ENCODE results near the gene ERCC3. TPM values are rescaled to one million over a fixed set of nuclear protein-coding genes. Genes with fewer than 3 reads are reported as not detected.
"Not testable (repeated sequence)": the region's sequence is repeated elsewhere in the genome, so short reads cannot be mapped to it uniquely, and the experiment has no call there.

Gene ERCC3
- total RNA-seq, 1 donor from 2014 or later, result 34.9 TPM

DNA sequence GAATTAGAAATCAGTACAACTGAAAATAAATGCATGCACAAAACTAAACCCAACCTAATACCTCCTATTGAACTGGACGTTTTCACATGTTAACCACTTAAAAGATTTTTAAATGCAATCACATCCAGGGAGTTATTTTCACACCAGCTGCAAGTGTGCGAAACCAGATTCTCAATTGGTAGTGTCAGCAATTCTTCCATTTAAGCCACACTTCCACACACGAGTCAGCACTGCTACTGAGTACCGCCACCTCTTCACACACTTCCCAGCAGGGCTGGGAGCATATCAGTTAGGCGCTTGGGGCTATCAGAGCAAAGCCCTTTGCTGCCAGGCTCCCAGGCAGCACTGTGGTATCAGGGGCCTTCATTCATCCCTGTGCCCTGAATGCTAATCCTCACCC is 14.2 kb downstream of the ERCC3 start:
- DNase-seq (ENCODE audit: low read depth), result no peak

DNA sequence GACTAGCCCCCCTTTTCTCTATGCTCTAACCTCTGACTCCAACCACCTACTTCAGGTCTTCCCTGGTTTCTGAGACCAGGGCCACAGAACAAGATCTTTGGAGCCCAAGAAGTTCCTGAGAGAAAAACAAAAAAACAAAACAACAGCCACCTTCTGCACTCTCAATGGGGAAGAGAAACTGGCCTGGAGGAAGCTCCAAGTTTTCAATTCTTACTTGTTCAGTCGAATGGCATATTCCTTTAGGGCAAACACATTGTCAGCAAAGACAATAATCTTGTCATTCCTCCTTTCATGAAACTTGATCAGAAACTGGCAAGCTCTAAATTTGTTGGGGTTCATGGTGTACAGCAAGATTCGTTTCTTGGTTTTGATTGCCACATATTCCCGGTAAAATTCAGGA is 15.0 kb downstream of the ERCC3 start:
- DNase-seq (ENCODE audit: low read depth), result no peak

DNA sequence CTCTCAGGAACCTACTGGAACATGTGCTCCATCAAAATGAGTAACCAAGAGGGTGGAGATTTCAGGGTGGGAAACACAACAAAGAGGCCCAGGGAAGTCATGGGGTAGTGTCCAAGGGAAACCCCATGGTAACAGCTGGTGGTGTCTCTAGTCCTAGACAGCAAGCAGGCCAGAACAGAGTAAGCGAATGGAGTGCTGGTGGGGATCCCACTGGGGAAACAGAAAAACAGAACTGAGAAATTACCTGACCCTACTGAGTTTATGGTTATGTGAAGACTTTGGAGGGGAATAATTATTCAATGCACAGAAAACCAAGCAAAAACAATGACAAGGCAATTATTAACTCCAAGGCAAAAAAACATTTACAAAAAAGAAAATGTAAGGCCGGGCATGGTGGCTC is 16.9 kb downstream of the ERCC3 start:
- DNase-seq (ENCODE audit: low read depth), result peak; percentile 65

DNA sequence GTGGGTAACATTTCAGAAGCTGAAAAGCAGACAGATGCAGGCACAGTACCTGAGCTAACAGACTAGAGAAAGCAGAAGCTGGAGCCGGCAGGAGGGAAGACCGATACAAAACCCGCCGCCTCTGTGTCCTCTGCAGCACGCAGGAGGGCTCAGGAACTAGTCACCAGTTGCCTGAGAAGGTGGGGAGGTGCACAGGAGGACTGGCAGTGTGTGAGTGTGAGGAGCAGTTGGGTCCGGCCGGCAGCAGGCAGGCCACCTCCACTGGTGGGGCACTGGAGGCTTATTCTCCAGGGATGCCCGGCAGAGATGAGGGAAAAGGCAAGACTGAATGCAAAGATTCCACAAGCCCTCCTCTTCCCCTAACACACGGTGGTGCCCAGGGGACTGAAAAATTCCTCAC is 18.2 kb downstream of the ERCC3 start:
- DNase-seq (ENCODE audit: low read depth), result no peak

DNA sequence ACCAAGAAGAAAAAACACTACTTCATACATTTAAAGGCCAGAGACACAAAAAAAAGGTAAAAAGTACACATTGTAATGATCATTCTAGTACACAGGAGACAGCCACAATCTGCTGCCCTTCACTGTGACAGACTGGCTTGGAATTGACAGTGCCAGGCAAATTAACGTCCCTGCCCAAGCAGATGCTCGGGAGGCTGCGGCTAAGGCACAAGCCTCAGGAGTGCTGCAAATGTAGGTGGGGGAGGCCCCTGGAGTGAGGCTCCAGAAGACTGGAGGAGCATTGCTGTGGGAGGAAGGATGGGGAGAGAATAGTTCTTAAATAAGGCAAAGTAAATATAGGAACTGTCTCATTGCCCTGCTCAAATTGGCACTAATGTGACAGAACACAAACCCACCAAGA is 18.6 kb downstream of the ERCC3 start:
- DNase-seq (ENCODE audit: low read depth), result peak; percentile 31

DNA sequence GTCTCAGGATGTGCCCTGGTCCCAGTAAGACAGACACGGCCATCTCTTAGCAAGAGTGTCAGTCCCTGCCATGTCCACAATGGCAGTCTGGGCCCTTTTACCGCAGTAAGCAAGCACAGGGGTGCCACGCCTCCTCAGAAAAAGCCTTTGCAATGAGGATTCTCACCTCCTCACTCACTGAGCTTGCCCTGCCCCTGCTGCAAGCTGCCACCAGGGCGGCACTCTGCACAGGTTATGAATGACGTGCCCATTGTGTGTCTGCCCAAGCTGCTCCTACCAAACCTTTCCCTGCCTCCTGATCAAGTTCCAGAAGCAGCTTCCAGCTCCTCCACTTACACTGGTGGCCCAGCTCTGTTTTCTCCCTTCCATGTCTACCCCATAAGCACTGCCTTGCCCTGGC is 23.3 kb downstream of the ERCC3 start:
- DNase-seq (ENCODE audit: low read depth), result no peak

DNA sequence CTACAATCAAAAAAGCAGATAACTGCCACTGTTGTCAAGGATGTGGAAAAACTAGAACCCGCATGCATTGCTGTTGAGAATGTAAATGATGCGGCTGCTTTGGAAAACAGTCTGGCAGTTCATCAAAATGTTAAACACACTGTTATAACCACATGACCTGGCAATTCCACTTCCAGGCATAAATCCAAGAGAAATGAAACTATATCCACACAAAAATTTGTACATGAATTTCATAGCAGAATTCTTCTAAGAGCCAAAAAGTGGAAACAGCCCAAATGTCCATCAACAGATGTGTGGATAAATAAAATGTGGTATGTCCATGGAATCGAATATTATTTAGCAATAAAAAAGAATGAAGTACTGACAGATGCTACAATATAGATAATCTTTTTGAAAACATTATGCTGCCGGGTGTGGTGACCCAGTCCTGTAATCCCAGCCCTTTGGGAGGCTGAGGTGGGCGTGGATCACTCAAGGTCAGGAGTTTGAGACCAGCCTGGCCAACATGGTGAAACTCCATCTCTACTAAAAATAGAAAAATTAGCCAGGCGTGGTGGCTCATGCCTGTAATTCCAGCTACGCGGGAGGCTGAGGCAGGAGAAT is 32.0 kb downstream of the ERCC3 start:
- peak; percentile 37 for DNase-seq (ENCODE audit: low read depth)

DNA sequence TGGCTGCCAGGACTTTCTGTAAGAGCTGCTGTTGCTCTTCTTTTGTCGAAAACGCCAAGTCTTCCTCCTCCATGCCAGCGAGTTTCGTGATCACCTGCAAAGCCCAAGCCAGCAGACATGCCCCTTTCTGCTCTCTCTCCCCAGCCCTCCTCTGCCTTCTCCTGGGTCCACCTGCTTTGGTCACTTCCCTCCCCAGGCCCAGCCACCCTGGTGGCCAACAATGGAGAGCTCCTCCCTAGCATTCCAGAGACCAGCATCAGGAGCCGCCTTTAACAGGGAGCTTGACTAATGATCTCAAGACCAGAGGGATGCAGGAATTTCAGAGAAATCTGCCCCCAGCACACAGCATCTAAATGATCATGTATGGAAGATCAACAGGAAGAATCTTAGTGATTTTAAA is 34.6 kb downstream of the ERCC3 start:
- no peak for DNase-seq (ENCODE audit: low read depth)

DNA sequence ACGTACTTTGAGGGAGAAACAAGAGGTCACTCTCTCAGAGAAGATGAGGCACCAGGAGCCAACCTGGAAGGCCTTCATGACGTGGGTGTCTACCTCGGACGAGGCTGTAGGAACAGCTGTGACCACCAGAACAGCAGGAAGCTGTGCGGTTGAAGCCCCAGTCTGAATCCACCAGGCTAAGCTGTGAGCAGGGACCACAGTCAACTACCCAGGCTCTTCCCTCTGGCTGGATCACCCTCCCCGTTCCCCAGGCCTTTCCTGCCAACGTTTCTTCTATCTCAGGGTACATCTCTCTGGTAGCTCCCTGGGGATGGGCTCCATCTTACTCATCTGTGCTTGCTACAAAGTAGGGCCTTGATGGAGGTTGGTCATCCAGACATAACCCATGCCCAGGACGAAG is 37.1 kb downstream of the ERCC3 start:
- peak; percentile 22 for DNase-seq (ENCODE audit: low read depth)

DNA sequence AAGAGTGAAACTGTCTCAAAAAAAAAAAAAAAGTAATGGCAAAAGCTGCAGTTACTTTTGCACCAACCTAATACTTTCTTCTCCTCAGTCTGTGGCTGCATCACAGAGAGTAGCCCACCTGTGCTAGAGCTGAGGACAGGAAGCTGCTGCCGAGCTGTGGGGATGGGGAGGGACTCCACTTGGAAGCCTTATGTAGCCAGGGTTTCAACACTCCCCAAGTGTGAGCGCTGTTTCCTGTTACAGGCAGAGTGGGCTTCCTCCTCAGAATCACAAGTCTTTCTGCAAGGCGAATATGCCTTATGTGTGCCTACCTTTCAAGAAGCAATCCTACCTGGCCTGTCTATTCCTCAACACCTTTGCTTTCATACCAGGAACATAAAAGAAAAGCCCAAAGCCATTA is 37.6 kb downstream of the ERCC3 start:
- no peak for DNase-seq (ENCODE audit: low read depth)

DNA sequence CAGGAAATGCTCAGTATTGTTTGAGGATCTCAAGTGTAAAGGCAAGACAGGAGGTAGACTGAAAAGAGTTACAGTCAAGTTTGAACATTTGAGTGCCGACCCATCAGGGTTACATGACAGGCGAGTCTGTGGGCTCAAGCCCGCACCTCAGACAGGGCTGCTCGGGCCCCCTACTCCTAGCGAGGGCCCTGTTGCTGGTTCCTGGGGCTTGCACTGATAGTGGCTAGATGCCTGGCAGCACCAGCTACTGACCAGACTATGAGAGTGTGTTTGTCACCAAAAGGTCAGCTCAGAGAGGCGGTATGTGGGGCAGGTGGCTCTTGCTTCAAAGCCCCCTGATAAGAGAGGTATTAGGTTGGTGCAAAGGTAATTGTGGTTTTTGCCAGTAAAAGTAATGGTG is 38.2 kb downstream of the ERCC3 start:
- DNase-seq (ENCODE audit: low read depth), result no peak

DNA sequence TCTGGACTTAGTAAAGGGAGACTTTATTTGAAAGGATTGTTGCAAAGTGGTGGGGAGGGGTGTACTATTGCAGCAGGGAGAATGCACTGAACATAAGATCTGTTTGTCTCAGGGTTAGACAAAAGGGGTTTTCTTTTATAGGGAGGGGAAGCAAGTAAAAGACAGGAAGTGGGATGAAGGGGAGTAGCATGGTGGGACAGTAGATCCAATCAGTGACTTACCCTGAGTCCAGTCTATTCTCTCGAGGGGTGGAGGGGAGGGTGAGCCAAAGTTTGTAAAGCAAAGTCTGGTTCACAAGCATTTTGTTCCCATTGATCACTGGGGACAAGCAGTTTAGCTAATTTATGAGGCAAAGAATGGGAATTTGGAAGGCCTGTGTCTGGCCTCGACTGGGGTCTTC is 38.8 kb downstream of the ERCC3 start:
- peak; percentile 6 for DNase-seq (ENCODE audit: low read depth)

DNA sequence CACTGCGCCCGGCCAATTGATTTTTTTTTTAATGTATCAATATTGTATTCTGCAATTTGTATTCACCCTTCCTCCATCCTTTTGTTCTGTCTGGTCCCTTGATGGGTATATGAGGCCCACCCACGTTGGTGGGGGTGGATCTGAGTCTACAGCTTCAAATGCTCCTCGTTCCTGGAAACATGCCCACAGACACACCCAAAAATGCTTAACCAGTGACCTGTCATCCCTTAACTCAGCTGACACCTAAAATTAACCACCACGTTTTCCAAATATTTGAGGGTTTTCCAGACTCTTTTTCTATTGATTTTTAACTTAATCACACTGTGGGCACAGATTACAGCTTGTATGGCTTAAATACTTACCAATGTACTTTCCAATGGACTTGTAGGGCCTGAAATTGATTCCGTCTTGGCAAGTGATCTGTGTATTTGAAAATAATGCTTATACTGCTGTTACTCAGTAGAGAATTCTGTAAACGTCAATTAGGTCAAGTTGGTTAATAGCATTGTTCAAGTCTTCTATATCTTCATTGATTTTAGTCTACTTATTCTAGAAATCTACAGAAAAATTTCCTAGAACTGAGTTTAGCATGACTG is 39.5 kb downstream of the ERCC3 start:
- peak; percentile 85 for DNase-seq (ENCODE audit: low read depth)

DNA sequence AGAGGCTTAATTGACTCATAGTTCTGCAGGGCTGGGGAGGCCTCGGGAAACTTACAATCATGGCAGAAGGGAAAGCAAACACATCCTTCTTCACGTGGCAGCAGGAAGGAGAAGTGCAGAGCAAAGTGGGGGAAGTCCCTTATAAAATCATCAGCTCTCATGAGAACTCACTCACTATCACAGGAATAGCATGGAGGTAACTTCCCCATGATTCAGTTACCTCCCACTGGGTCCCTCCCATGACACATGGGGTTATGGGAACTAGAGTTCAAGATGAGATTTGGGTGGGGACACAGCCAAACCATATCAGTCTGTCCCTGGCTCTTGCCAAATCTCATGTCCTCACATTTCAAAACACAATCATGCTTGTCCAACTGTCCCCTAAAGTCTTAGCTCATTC is 52.8 kb downstream of the ERCC3 start:
- not testable (repeated sequence) for DNase-seq (ENCODE audit: low read depth)

DNA sequence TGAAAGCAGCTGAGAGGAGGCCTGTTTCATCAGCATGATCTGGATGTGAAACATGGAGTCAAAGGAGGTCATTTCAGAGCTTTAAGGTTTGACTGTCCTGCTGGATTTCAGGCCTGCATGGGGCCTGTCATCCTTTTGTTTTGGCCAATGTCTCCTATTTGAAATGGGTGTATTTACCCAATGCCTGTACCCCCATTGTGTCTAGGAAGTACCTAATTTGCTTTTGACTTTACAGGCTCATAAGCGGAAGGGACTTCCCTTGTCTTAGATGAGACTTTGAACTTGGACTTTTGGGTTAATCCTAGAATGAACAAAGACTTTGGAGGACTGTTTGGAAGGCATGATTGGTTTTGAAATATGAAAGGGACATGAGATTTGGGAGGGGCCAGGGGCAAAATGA is 54.5 kb downstream of the ERCC3 start:
- DNase-seq (ENCODE audit: low read depth), result no peak

DNA sequence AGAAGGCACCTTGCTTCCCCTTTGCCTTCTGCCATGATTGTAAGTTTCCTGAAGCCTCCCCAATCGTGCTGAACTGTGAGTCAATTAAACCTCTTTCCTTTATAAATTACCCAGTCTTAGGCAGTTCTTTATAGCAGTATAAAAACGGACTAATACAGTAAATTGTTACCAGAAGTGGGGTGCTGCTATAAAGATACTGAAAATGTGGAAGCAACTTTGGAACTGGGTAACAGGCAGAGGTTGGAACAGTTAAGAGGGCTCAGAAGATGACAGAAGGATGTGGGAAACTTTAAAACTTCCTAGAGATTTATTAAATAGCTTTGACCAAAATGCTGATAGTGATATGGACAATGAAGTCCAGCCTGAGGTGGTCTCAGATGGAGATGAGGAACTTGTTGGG is 56.2 kb downstream of the ERCC3 start:
- not testable (repeated sequence) for DNase-seq (ENCODE audit: low read depth)

DNA sequence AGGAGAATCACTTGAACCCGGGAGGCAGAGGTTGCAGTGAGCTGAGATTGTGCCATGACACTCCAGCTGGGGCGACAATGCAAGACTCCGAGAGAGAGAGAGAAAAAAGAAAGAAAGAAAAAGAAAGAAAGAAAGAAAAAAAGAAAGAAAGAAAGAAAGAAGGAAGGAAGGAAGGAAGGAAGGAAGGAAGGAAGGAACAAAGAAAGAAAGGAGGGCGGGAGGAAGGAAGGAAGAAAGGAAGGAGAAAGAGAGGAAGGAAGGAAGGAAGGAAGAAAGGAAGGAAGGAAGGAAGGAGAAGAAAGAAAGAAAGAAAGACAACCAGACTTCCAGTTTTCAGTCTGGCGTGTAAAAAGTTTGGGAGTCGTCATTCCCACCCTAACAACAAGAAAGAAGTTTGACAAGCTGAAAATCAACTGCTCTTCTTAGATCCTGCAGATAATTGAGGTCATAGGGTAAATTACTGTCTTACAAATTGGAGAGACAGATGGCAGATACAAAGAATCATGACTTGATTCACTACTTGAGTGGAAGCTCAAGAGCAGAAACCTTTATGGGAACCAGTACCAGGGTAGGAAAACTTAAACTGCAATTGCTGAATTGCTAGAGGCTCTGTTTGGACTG is 58.8 kb downstream of the ERCC3 start:
- no peak for DNase-seq (ENCODE audit: low read depth)

DNA sequence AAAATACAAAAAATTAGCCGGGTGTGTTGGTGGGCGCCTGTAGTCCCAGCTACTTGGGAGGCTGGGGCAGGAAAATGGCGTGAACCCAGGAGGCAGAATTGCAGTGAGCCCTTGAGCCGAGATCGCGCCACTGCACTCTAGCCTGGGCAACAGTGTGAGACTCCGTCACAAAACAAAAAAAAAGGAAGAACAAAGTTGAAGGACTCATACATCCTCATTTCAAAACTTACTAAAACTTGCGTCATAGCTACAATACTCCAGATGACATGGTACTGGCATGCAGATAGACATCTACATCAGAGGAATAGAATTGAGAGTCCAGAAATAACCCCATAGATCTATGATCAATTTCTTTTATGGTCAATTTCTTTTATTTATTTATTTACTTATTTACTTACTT is 60.2 kb downstream of the ERCC3 start:
- no peak for DNase-seq (ENCODE audit: low read depth)

DNA sequence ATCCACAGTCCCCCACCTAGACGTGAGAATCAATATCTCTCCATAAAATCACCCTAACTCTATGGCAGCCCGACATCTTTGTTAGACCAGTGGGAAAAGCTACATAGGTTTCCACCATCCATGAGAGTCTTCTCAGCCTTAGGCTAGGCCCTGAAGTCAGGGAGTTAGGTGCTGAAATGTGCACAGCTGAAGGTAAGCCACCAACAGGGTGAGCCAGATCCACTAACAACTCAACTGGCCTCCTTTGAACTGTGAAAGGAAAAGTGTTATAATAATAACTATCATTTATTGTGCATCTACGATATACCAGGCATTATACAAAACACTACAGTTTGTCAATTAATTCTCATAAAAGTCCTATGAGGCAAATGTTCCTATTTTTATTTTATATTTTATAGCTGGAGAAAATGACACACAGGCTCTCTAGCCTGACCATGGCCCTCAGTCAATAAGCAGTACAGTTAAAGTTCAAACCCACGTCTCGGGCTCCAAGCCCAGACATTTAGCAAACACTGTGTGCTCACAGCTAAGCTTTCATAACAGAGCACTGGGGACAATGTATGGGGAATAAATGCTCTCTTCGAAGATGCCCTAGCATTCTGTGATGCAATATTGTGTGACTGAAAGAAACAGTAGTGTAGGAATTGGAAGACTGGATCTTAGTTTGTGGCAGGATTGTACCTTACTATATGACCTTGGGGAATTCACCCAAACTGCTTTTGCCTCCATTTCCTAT is 62.6 kb downstream of the ERCC3 start:
- no peak for DNase-seq (ENCODE audit: low read depth)

DNA sequence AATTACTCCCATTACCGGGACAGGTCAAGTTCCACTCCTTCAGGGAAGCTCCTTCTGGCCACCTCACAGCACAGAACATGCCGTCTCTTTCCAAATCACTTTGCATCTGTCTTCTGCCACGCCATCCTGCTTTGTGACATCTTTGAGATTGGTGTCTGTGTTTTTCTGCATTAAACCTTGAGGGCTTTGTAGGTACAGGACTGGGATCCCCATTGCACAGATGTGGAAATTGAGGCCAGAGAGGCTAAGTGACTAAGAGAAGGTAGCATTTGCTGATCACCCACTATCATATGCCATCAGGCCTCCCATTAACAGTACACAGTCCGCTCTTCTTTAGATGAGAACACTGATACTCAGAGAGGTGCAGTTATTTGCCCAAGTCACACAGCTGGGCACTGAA is 64.4 kb downstream of the ERCC3 start:
- DNase-seq (ENCODE audit: low read depth), result no peak

DNA sequence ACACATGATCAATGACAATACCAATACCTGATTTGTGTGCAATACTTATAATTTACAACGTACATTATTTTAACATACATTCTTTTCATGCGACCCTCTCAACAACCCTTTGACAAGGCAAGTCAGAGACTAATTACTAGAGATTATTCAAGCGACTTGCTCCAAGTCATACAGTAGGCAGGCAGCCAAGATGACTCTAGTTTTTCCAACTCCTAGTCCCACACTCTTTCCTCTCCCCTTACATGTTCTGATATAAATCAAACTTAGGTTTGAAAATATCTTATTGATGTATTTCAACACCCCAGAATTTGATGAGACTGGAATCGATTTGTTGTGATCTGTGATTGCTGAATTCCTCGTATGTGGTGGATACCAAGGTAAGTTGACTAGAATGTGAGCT is 65.8 kb downstream of the ERCC3 start:
- DNase-seq (ENCODE audit: low read depth), result no peak

DNA sequence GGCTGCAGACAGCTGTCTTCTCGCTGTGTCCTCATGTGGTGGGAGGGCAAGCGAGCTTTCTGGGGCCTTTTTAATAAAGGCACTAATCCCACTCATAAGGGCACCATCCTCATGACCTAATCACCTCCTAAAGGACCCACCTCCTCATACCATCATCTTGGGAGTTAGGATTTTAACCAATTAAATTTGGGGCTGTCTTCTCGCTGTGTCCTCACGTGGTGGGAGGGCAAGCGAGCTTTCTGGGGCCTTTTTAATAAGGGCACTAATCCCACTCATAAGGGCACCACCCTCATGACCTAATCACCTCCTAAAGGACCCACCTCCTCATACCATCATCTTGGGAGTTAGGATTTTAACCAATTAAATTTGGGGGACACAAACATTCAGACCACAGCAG is 66.7 kb downstream of the ERCC3 start:
- not testable (repeated sequence) for DNase-seq (ENCODE audit: low read depth)

All from myocyte (in vitro differentiated cells).